Liver (tissue), 2 donors: ENCODE results near the gene SLC25A12.

Experiments used
- TF ChIP-seq, protein P1 (sequence below): IDR thresholded peaks from 2 replicates; pipeline ENCODE4 v1.6.1; 2016; ENCODE audit warnings: antibody characterized with exemption, mild to moderate bottlenecking
- TF ChIP-seq, protein P2 (sequence below): fragments of 150-350 bp; IDR thresholded peaks from 2 replicates; pipeline ENCODE4 v1.5.1; 2017; ENCODE audit warnings: improper control_type of control experiment, low read depth, low read length; ENCODE audit not compliant: missing input control
- donor health status: healthy.

DNA sequence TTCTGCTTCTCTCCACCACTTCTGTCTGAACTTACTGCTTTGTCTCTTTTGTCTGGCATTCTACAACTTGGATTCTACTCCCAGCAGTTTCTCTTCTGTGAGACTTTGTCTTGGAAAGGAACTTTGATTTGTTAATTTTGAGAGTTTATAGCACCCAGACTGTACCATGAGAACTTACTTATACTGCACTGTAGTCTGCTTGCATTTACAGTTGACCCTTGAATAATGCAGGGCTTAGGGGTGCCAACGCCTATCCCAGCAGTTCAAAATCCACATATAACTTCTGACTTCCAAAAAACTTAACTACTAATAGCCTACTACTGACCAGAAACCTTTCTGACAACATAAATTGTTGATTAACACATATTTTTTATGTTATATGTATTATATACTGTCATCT is 151.3 kb downstream of the SLC25A12 start:
- TF ChIP-seq, protein P1, sequence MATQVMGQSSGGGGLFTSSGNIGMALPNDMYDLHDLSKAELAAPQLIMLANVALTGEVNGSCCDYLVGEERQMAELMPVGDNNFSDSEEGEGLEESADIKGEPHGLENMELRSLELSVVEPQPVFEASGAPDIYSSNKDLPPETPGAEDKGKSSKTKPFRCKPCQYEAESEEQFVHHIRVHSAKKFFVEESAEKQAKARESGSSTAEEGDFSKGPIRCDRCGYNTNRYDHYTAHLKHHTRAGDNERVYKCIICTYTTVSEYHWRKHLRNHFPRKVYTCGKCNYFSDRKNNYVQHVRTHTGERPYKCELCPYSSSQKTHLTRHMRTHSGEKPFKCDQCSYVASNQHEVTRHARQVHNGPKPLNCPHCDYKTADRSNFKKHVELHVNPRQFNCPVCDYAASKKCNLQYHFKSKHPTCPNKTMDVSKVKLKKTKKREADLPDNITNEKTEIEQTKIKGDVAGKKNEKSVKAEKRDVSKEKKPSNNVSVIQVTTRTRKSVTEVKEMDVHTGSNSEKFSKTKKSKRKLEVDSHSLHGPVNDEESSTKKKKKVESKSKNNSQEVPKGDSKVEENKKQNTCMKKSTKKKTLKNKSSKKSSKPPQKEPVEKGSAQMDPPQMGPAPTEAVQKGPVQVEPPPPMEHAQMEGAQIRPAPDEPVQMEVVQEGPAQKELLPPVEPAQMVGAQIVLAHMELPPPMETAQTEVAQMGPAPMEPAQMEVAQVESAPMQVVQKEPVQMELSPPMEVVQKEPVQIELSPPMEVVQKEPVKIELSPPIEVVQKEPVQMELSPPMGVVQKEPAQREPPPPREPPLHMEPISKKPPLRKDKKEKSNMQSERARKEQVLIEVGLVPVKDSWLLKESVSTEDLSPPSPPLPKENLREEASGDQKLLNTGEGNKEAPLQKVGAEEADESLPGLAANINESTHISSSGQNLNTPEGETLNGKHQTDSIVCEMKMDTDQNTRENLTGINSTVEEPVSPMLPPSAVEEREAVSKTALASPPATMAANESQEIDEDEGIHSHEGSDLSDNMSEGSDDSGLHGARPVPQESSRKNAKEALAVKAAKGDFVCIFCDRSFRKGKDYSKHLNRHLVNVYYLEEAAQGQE = no peak
- TF ChIP-seq, protein P2, sequence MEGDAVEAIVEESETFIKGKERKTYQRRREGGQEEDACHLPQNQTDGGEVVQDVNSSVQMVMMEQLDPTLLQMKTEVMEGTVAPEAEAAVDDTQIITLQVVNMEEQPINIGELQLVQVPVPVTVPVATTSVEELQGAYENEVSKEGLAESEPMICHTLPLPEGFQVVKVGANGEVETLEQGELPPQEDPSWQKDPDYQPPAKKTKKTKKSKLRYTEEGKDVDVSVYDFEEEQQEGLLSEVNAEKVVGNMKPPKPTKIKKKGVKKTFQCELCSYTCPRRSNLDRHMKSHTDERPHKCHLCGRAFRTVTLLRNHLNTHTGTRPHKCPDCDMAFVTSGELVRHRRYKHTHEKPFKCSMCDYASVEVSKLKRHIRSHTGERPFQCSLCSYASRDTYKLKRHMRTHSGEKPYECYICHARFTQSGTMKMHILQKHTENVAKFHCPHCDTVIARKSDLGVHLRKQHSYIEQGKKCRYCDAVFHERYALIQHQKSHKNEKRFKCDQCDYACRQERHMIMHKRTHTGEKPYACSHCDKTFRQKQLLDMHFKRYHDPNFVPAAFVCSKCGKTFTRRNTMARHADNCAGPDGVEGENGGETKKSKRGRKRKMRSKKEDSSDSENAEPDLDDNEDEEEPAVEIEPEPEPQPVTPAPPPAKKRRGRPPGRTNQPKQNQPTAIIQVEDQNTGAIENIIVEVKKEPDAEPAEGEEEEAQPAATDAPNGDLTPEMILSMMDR = no peak
